ENCODE data around the gene FMR1NB. TPM values are rescaled to one million over a fixed set of nuclear protein-coding genes. Genes with fewer than 3 reads are reported as not detected.

FMR1NB gene
- total RNA-seq, 1 experiment from 2014 or later = not detected

DNA sequence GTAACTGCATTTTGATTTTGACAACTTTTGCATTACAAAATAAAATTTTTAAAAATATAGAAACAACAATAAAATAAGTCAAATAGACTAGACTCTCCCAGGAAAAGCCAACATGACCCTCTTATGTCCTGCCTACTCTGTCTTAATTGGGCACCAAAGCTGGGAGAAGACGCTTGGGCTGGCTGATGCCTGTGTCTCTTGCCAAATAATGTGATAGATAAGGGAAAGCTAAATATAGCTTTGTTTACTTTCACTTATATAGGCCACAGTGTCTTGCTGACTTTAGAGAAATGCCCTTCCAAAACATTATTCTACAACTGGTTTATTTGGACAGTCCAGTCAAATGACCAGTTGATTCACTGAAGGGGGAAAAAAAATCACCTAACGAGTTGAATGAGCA lies 54.2 kb downstream of the FMR1NB start:
- Histone ChIP-seq H3K9me3 (ENCODE audit: control insufficient read depth in 1 of 2, insufficient read depth in 1 of 2, low read depth in 1 of 2, low read length in 2 of 2) (no peaks in the 10 kb centered on the region), H3K9me2 (ENCODE audit: insufficient read depth) (no peaks in the 10 kb centered on the region), H3K4me3 (replicated peaks in 1 of 2; ENCODE audit: low read depth in 1 of 2, low read length in 2 of 2) (no peak overlapping the region), H3K36me3 (ENCODE audit: control insufficient read depth in 1 of 2, insufficient read depth in 2 of 2, low read length in 2 of 2) (no peaks in the 10 kb centered on the region), H3K27ac (ENCODE audit: low read depth, low read length) (no peak overlapping the region), H3K27me3 (ENCODE audit: insufficient read depth, low read length) (no peaks in the 10 kb centered on the region), H2AFZ (ENCODE audit: low read depth, low read length, poor library complexity, severe bottlenecking) (no peak overlapping the region), H4K20me1 (ENCODE audit: insufficient read depth) (no peaks in the 10 kb centered on the region), H3K4me2 (ENCODE audit: low read length) (no peak overlapping the region), H3K9ac (ENCODE audit: low read length) (no peak overlapping the region), H3K4me1 (ENCODE audit: control insufficient read depth in 1 of 2, insufficient read depth in 2 of 2, low read length in 2 of 2) (no peaks in the 10 kb centered on the region), H3K79me2 (ENCODE audit: insufficient read depth, low read length) (no peaks in the 10 kb centered on the region)
- RAD21 ChIA-PET (ENCODE audit: low non-redundant PET in 1 of 2, low total read pairs in 2 of 2, uncharacterized antibody in 2 of 2, unreplicated experiment in 2 of 2) = no interaction called here
- TF ChIP-seq SP1 (IDR thresholded peaks at IDR 0.05; ENCODE audit: low read depth) (no peak), SRF (IDR thresholded peaks at IDR 0.05; ENCODE audit: low read depth) (no peak), EZH2phosphoT487 (IDR thresholded peaks at IDR 0.05; ENCODE audit: borderline replicate concordance) (no peak)
- TF ChIP-seq, protein P1, sequence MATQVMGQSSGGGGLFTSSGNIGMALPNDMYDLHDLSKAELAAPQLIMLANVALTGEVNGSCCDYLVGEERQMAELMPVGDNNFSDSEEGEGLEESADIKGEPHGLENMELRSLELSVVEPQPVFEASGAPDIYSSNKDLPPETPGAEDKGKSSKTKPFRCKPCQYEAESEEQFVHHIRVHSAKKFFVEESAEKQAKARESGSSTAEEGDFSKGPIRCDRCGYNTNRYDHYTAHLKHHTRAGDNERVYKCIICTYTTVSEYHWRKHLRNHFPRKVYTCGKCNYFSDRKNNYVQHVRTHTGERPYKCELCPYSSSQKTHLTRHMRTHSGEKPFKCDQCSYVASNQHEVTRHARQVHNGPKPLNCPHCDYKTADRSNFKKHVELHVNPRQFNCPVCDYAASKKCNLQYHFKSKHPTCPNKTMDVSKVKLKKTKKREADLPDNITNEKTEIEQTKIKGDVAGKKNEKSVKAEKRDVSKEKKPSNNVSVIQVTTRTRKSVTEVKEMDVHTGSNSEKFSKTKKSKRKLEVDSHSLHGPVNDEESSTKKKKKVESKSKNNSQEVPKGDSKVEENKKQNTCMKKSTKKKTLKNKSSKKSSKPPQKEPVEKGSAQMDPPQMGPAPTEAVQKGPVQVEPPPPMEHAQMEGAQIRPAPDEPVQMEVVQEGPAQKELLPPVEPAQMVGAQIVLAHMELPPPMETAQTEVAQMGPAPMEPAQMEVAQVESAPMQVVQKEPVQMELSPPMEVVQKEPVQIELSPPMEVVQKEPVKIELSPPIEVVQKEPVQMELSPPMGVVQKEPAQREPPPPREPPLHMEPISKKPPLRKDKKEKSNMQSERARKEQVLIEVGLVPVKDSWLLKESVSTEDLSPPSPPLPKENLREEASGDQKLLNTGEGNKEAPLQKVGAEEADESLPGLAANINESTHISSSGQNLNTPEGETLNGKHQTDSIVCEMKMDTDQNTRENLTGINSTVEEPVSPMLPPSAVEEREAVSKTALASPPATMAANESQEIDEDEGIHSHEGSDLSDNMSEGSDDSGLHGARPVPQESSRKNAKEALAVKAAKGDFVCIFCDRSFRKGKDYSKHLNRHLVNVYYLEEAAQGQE (IDR thresholded peaks at IDR 0.05; ENCODE audit: low read depth) = no peak
- DNase-seq (ENCODE audit: low read depth, low spot score) = no peak
- CTCF ChIA-PET = no interaction called here
- intact Hi-C loops (cut with micrococcal nuclease) = no loop called here
- ATAC-seq = no peak
- POLR2A ChIA-PET = no interaction called here
- BruUV-seq (replicated peaks) = no TSS peak

DNA sequence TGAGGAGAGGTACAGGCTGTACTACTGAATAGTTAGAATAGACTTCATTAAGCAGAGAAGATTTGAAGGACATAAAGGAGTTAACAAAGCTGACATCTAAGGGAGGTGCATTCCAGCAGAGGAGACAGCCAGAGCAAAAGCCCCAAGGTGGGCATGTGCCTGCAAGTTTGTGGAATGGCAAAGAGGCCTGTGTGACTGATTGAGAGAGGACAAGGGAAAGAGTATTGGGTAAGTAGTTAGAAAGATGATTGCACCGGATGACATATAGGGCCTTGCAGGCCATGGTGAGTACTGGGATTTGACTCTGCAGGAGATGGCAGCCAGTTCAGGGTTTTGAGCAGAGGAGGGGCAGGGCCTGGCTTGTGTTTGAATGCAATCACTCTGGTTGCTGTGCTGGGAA lies 55.9 kb downstream of the FMR1NB start:
- CTCF ChIA-PET = no interaction called here
- DNase-seq (ENCODE audit: low read depth, low spot score) = no peak
- no peak overlapping the region for H2AFZ ChIP-seq (ENCODE audit: low read depth, low read length, poor library complexity, severe bottlenecking)
- ATAC-seq = no peak
- no peaks in the 10 kb centered on the region for H3K9me3 ChIP-seq (ENCODE audit: control insufficient read depth in 1 of 2, insufficient read depth in 1 of 2, low read depth in 1 of 2, low read length in 2 of 2)
- no peak for TF ChIP-seq JUND (IDR thresholded peaks at IDR 0.05)
- TF ChIP-seq, protein P2, sequence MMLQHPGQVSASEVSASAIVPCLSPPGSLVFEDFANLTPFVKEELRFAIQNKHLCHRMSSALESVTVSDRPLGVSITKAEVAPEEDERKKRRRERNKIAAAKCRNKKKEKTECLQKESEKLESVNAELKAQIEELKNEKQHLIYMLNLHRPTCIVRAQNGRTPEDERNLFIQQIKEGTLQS (IDR thresholded peaks at IDR 0.05) = no peak
- no peak for TF ChIP-seq POLR2AphosphoS5 (IDR thresholded peaks at IDR 0.05; ENCODE audit: low read depth, low read length)
- no peak for TF ChIP-seq SRF (IDR thresholded peaks at IDR 0.05; ENCODE audit: low read depth)
- TF ChIP-seq, protein P3, sequence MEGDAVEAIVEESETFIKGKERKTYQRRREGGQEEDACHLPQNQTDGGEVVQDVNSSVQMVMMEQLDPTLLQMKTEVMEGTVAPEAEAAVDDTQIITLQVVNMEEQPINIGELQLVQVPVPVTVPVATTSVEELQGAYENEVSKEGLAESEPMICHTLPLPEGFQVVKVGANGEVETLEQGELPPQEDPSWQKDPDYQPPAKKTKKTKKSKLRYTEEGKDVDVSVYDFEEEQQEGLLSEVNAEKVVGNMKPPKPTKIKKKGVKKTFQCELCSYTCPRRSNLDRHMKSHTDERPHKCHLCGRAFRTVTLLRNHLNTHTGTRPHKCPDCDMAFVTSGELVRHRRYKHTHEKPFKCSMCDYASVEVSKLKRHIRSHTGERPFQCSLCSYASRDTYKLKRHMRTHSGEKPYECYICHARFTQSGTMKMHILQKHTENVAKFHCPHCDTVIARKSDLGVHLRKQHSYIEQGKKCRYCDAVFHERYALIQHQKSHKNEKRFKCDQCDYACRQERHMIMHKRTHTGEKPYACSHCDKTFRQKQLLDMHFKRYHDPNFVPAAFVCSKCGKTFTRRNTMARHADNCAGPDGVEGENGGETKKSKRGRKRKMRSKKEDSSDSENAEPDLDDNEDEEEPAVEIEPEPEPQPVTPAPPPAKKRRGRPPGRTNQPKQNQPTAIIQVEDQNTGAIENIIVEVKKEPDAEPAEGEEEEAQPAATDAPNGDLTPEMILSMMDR (IDR thresholded peaks at IDR 0.05 in 2 of 3, conservative IDR thresholded peaks at IDR 0.05 in 1 of 3; ENCODE audit: borderline replicate concordance in 1 of 3, insufficient read depth in 1 of 3, low read depth in 2 of 3, low read length in 2 of 3) = no peak
- TF ChIP-seq, protein P4, sequence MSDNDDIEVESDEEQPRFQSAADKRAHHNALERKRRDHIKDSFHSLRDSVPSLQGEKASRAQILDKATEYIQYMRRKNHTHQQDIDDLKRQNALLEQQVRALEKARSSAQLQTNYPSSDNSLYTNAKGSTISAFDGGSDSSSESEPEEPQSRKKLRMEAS (IDR thresholded peaks at IDR 0.05) = no peak
- TF ChIP-seq CEBPB (IDR thresholded peaks at IDR 0.05; ENCODE audit: low read depth) = no peak
- TF ChIP-seq SIN3A (IDR thresholded peaks at IDR 0.05; ENCODE audit: low read depth) = no peak
- no peak for TF ChIP-seq TCF7L2 (IDR thresholded peaks at IDR 0.05; ENCODE audit: borderline replicate concordance, extremely low read depth, insufficient read depth, insufficient read length)
- no peak for TF ChIP-seq CBX3 (IDR thresholded peaks at IDR 0.05; ENCODE audit: low read depth)
- TF ChIP-seq POLR2A (IDR thresholded peaks at IDR 0.05; ENCODE audit: borderline replicate concordance, extremely low read depth, insufficient read depth, insufficient read length) = no peak
- TF ChIP-seq ELF1 (IDR thresholded peaks at IDR 0.05; ENCODE audit: borderline replicate concordance, low read depth) = no peak
- no peak for TF ChIP-seq RAD21 (IDR thresholded peaks at IDR 0.05; ENCODE audit: low read depth)
- no peak for TF ChIP-seq SP1 (IDR thresholded peaks at IDR 0.05; ENCODE audit: low read depth)
- no peak for TF ChIP-seq EZH2 (IDR thresholded peaks at IDR 0.05)
- TF ChIP-seq ZFX (IDR thresholded peaks at IDR 0.05) = no peak
- TF ChIP-seq FOSL1 (IDR thresholded peaks at IDR 0.05; ENCODE audit: low read depth) = no peak
- H3K4me3 ChIP-seq (replicated peaks in 1 of 2; ENCODE audit: low read depth in 1 of 2, low read length in 2 of 2) = no peak overlapping the region
- H3K27me3 ChIP-seq (ENCODE audit: insufficient read depth, low read length) = no peaks in the 10 kb centered on the region
- POLR2A ChIA-PET = no interaction called here
- no peaks in the 10 kb centered on the region for H4K20me1 ChIP-seq (ENCODE audit: insufficient read depth)
- no peaks in the 10 kb centered on the region for H3K9me2 ChIP-seq (ENCODE audit: insufficient read depth)
- H3K4me2 ChIP-seq (ENCODE audit: low read length) = no peak overlapping the region
- no TSS peak for BruUV-seq (replicated peaks)
- no peak overlapping the region for H3K9ac ChIP-seq (ENCODE audit: low read length)
- intact Hi-C loops (cut with micrococcal nuclease) = no loop called here
- H3K79me2 ChIP-seq (ENCODE audit: insufficient read depth, low read length) = no peaks in the 10 kb centered on the region
- no peaks in the 10 kb centered on the region for H3K4me1 ChIP-seq (ENCODE audit: control insufficient read depth in 1 of 2, insufficient read depth in 2 of 2, low read length in 2 of 2)
- no peaks in the 10 kb centered on the region for H3K36me3 ChIP-seq (ENCODE audit: control insufficient read depth in 1 of 2, insufficient read depth in 2 of 2, low read length in 2 of 2)
- no peak overlapping the region for H3K27ac ChIP-seq (ENCODE audit: low read depth, low read length)
- RAD21 ChIA-PET (ENCODE audit: low non-redundant PET in 1 of 2, low total read pairs in 2 of 2, uncharacterized antibody in 2 of 2, unreplicated experiment in 2 of 2) = no interaction called here
